ENCODE data around the gene KCNJ15.
"Not testable (repeated sequence)": the region's sequence is repeated elsewhere in the genome, so short reads cannot be mapped to it uniquely, and the experiment has no call there.

The KCNJ15 gene

GRCh38 chr21:38246511-38246910 lies 10.3 kb upstream of the KCNJ15 start:
- TF ChIP-seq, protein P1, sequence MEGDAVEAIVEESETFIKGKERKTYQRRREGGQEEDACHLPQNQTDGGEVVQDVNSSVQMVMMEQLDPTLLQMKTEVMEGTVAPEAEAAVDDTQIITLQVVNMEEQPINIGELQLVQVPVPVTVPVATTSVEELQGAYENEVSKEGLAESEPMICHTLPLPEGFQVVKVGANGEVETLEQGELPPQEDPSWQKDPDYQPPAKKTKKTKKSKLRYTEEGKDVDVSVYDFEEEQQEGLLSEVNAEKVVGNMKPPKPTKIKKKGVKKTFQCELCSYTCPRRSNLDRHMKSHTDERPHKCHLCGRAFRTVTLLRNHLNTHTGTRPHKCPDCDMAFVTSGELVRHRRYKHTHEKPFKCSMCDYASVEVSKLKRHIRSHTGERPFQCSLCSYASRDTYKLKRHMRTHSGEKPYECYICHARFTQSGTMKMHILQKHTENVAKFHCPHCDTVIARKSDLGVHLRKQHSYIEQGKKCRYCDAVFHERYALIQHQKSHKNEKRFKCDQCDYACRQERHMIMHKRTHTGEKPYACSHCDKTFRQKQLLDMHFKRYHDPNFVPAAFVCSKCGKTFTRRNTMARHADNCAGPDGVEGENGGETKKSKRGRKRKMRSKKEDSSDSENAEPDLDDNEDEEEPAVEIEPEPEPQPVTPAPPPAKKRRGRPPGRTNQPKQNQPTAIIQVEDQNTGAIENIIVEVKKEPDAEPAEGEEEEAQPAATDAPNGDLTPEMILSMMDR (conservative IDR thresholded peaks at IDR 0.05), result no peak
- no peak overlapping the region for H3K27ac ChIP-seq

DNA sequence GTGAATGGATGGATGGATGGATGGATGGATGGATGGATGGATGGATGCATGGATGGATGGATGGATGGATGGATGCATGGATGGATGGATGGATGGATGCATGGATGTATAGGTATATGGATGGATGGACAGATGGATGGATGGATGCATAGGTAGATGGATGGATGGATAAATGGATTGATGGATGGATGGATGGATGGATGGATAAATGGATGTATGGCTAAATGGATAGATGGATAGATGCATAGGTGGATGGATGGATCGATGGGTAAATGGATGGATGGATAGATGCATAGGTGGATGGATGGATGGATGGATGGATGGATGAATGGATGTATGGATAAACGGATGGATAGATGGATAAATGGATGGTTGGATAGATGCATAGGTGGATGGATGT lies 9.7 kb upstream of the KCNJ15 start:
- H3K27ac ChIP-seq, result not testable (repeated sequence)

DNA sequence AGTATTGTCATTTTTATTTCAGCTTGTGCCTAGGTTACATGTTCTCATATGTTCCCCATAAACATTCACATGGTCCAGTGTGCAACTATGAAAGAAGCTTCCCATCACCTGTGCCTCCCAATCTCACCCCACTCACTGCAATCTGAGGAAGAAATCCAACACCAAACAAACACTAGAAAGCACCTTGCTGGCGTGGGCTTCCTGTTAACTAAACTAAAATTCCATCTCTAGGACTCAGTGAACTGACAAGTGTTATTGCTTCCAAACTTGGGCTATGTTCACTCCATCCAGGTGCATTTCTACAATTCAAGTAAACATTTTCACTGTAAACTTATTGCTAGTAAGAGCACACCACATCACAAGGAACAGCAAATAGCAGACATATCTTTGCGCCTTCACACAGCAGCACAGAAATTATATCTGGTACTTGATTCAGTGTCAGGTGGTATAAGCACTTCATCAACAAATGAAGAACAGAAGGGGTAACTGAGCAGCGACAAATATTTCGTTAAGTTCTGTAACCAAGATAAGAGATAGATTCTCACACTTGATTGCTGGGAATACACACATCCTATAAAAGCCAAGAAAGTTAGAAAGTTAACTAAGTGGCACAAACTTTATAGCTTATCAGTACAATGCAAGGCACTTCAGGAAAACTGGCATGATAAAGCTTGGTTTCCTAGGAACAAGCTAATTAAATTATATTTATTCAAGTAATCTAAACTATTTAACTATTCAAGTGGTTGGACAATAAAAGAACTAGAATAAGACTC lies 8.9 kb upstream of the KCNJ15 start:
- H3K27ac ChIP-seq, result peak overlapping the region; percentile 2; the same call in 1 of the 2 replicates
- TF ChIP-seq, protein P1 (conservative IDR thresholded peaks at IDR 0.05), result no peak

GRCh38 chr21:38249256-38249655 lies 7.5 kb upstream of the KCNJ15 start:
- no peak overlapping the region for H3K27ac ChIP-seq
- TF ChIP-seq, protein P1 (conservative IDR thresholded peaks at IDR 0.05), result no peak

DNA sequence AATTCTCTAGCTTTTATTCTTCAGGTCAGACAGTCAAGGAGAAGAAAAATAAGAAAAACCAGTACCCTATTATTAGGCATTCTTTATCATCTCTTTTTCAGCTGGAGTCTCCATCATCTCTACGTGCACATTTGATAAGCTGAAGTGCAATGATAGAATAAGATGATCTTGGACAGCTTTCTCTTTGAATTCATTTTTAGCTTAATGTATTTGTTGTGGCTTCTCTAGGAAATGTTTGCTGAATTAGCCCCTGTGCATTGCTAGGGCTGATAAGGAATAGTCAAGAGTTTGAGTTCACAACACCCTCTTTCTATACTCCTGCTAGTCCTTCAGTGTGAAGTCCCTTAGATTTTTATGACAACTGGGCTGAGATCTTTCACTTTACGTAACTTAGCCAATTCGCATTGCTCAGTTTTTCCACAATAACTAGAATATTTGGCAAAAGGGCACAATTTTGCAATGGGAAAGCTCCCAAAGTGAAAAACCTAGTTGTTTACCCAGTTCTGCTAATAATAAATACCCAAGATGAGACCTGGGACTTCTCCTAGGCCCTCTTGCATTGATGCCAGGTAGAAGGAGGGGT lies 7.0 kb upstream of the KCNJ15 start:
- H3K27ac ChIP-seq, result no peak overlapping the region
- TF ChIP-seq, protein P1 (conservative IDR thresholded peaks at IDR 0.05), result no peak

GRCh38 chr21:38250991-38251418 lies 5.8 kb upstream of the KCNJ15 start:
- H3K27ac ChIP-seq, result no peak overlapping the region
- TF ChIP-seq, protein P1 (conservative IDR thresholded peaks at IDR 0.05), result no peak

GRCh38 chr21:38254970-38255369 lies 1.8 kb upstream of the KCNJ15 start:
- TF ChIP-seq, protein P1 (conservative IDR thresholded peaks at IDR 0.05), result no peak
- H3K27ac ChIP-seq, result no peak overlapping the region

DNA sequence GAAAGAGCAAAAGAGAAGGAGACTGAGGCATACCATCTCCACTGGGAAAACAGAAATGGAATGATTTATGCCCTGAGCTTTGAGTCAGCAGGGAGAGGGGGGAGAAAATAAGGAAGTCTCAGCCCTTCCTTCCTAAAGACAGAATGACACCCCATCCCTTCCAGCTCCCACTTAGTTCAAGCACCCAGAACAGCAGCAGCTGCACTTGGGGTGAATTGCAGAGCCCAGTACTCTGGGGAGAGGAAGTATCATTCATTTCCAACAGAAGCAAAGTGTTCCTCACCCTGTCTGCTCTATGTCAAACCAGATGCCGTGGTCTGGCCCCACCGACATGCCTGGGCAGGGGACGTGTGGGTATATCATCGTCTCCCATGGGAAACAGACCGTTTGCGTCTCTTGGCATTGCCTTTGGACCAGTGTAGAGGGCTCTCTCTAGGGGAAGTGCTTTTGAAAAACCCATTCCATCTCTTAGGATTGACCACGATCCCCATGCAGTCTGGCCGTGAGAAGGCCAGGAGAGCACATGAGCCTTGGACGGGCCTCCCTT lies 1.1 kb upstream of the KCNJ15 start:
- TF ChIP-seq, protein P1 (conservative IDR thresholded peaks at IDR 0.05), result no peak

More for the DNA sequence above, 1.1 kb upstream of the KCNJ15 start:
- no peak overlapping the region for H3K27ac ChIP-seq

All from VCaP (cell line).